GM18861 (cell line): ENCODE measurements around the gene CHN2.
A peak's percentile ranks its signal among the peaks of the same experiment; 100 is the strongest.

Experiments
- ATAC-seq: cut with Tn5 transposase; IDR thresholded peaks from one replicate; pipeline ENCODE4 v1.9.1; 2021; ENCODE audit not compliant: unreplicated experiment

CHN2 gene

DNA sequence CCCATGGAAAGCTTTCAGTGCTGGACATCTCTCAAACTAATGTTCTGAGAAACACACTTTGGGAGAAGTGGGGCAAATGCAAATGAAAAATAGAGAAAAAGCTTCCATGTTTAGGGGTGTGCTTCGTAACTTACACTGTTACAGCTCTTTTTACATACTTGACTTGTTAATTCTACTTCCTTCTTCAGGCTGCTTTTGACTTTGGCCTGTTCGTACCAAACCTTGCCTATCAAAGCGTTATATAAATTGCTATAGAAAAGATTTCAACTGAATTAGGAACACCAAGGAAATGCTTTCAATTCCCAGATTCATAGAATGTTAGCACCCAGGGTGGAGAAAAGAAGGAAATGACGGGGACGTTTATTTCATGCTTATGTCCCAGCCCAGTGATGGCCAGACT is 228.3 kb downstream of the CHN2 start:
- ATAC-seq = no peak

DNA sequence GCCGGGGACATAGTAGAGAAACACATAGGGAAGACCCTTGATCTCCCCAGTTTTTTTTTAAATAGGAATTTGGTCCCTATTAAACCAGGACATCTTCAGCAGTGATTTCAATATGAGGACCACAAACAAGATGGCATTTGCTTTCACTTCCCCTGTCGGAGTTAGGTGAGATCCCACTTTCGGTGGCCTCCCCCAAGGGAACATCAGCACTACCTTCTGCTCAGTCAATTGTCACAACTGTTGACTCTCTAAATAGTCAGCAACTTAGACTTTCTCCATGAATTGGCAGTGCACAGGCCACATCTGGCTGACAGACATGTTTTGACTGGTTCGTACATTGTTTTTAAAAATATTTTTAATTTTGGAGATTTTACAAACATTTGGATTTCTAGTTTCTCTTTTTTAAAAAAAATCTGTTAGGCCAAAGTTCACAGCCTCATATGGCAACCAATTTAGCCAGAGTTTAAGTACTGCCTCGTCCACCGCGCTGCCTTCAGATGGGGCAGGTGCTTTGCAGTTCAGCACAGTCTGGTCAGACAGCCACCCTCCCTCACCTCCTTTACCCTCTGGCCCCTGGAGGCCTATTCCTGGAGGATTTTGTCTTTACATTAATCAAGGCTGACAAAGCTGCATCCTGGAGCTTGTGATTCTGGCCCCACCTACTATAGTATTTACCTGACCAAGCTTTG is 229.9 kb downstream of the CHN2 start:
- peak; percentile 50 for ATAC-seq

DNA sequence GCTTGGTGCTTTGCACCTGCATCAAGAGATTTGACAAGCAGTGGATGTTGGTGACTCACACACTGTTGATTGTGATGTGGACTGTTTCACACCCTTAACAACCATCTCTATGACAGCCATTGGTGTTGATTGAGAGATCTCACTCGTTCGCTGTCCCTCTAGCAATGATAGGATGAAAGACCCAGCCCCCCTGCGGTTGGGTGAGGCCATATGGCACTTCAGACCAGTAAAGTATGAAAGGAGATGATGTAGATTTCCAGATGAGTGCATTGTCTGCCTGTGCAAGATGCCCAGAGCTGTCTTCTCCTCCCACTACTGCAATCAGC is 230.4 kb downstream of the CHN2 start:
- ATAC-seq = no peak

DNA sequence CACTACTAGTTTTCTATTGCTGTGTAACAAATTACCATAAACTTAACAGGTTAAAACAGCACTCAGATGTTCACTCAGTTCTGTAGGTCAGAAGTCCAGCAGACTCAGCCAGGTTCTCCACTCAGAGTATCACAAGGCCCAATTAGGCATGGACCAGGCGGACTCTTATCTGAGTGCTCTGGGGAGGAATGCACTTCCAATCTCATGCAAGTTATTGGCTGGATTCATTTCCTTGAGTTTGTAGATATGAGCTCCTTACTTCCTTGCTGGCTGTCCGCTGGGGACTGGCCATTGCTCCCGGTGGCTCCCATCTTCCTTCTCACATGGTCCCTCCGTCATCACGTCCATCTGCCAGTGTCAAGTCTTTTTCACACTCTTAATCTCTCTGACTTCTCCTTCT is 232.0 kb downstream of the CHN2 start:
- no peak for ATAC-seq

DNA sequence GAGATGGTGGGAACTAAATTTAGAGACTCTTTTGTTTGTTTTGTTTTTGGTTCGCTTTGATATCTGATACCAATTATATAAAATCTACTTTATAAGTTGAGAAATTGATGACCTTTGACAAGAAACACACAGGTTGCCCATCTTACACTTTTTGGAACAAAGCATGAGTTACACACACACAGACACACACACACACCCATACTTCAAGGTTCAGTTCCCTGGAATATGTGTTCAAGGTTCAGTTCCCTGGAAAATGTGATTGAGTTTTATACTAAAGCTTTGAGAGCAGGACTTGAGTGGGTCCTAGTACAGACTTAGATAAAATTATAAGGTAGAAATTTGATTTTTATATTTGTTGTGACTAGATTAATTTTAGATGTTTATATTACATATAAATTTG is 234.8 kb downstream of the CHN2 start:
- ATAC-seq = no peak

DNA sequence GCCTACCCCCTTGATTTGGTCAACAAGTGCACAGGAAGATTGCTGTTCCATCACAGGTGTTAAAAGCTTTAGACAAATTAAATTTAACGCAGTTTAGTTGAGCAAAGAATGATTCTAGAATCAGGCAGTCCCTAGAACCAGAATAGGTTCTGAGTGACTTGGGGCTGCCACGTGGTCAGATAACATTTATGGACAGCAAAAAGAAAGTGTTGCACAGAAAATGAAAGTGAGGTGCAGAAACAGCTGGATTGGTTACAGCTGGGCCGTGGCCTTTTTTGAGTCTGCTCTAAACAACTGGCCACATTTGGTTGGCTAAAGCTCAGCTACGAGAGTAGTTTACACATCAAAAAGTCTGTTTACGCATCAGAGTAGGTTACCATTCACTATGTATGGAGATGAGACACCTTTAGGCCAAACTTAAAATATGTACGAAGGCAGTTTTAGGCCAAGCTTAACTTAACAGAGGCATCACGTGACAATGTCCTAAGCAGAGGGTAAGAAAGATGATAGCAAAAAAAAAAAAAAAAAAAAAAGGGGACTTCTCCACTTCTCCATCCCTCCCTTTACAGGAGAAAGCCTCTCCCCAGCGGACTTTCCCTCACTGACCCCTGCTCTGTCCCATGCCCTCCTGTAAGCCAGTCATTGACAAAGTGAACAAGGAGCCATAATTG is 235.8 kb downstream of the CHN2 start:
- ATAC-seq = no peak

DNA sequence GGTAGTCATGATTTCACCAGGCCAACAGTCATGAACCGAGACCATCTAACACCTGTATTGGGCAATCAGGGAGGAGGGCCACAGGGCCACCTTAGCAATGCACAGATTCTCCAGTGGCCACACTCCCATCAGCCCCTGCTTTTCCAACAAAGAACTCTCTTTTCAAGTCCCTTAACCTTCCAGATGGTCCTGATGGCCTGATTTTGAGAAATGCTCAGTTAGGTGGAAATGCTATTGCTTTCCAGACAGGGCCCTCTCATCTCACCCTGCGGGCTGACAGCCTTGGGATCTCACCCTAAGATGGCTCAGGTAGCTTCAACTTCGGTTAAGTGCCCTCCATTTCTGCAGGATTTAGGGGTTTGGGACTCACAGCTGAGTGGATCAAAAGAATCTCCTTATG is 237.1 kb downstream of the CHN2 start:
- no peak for ATAC-seq

DNA sequence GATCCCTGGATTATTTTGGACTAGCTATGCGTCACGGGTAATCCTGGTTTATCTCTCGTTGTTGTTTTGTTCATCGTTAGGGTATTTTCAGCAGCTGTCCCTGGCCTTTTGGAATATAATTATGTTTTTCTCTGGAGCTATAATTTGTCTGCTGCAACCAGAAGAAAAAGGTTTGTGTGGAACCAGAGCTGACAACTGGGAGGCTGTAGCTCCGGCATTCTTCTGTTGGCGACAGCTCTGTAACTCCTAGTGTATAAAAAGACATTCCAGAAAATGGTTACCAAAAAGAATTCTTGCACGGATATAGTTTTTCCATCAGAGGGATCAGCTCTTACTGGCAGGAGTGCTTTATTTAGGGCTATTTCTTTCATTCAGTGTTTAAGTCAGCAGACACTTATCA is 238.1 kb downstream of the CHN2 start:
- no peak for ATAC-seq

DNA sequence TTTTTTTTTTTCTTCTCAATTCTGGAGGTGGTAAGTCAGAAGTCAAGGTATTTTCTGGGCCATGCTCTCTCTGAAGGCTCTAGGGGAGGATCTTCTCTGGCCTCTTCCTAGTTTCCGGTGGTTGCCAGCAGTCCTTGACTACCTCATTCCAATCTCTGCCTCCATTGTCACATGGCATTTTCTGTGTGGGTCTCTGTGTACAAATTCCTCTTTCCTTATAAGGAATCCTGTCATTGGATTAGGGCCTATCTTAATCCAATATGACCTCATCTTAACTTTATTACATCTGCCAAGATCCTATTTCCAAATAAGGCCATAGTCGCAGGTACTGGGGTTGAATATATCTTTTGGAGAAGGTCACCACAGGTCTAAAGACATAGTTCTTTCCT is 239.8 kb downstream of the CHN2 start:
- no peak for ATAC-seq

DNA sequence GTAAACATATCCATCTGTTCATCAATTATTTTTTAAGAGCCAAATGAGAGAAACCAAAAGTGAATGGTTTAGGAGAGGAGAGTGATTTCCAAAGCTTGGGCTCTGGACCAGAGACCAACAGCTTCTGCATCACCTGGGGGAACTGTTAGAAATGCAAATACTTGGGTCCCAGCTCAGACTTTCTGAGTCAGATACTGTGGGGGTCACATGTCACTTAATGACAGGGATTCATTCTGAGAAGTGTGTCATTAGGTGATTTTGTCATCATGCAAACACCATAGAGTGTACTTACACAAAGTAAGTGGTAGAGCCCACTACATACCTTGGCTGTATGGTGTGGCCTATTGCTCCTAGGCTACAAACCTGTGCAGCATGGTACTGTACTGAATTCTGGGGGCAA is 240.6 kb downstream of the CHN2 start:
- ATAC-seq = no peak

DNA sequence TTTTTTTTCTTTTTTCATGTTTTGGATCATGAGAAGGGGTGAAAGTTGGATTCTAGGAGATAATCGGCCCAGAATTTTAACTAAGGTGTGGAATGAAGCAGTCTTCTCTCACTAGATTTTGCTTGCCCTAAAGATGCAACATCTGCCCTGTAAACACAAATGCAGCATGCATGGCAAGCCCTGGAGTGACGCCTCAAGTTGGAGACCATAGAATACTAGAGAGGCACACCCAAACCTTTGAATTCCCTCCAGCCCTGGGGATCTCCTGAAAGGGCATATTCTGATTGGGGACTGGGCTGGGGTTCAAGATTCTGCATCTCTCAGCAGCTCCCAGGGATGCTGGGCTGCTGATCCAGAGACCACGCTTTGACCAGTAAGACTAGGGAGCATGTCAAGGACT is 241.3 kb downstream of the CHN2 start:
- no peak for ATAC-seq

DNA sequence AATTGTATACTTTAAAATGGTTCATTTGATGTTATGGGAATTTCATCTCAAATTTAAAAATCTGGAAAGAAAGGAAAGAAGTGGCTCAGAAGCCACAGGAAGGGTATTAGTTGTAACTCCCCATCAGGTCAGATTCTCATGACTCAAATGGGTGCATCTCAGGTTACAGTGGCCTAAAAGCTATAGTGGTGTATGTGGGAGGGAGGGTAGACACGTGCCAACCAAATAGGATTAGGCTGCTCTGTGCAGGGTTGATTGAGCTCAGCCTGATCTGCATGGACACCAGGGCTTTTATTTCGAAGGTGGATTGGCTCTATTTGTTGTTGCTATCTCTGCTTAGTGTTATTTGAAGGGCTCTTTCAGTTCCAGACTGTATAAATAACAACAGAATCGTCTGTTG is 247.6 kb downstream of the CHN2 start:
- no peak for ATAC-seq

DNA sequence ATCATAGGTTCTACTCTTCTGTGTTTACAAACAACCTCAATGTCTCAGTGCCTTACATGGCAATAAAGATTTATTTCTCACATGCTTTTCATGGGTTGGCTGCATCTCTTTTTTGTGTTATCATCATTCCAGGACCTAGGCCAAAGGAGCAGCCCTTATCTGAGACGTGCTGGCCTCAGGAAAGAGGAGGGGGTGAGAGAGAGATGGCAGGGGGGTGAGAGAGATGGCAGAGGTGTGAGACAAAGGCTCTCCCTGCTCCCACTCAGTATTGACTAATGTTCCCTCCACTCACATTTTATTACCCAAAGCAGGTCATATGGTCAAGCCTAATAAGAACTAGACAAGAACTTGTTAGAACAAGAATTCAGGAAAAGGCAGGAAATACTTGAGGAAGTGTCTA is 249.0 kb downstream of the CHN2 start:
- no peak for ATAC-seq

DNA sequence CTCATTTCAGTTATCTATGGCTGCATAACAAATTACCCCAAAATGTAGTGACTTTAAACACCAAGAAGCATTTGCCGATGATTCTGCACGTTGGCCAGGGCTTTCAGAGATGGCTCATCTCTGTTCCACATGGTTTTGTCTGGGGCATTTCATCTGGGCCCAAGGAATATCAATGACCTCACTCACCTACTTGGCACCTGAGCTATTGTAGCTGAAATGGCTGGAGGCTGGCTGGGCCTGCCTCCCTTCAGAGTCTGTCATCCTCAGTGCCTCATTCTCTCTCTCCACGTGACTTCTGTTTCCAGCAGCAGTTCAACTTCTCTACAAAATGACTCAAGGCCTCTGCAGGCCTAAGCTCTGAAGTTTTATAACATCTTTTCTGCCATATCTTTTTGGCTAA is 249.7 kb downstream of the CHN2 start:
- ATAC-seq = no peak

DNA sequence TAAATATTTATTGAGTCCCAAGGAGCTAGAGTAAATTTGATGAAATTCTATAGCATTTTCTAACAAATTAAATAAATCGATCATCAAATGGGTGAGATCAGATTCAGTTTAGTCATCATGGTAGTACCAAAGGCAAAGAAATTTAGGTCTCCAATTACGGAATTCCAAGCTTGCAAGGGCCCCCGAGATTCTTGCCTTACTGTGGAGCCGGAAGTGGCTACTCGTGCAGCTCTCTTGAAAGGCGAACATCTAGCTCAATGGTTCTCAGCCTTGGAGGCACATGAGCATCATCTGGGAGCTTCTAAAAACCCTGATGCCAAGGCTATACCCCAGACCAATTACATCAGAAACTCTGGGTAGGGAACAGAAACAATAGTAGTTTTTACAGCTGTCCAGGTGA is 251.2 kb downstream of the CHN2 start:
- no peak for ATAC-seq

DNA sequence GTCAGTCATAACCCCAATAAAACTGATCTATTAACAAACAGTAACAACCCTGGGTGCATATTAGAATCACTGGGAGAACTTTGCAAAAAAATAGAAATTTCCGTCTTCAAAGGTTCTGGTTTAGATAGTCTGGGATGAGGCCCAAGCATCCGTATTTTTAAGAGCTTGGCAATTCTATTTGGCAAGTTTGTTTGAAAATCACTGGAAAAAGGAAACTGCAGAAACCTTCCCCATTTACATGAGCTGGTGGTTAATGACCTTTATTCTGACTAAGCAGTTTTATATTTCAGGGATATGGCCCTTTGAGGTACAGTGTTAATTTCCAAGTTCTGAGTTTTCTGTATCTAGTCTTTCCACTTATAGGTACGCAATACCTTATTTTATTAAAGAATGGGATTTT is 253.3 kb downstream of the CHN2 start:
- ATAC-seq = no peak

DNA sequence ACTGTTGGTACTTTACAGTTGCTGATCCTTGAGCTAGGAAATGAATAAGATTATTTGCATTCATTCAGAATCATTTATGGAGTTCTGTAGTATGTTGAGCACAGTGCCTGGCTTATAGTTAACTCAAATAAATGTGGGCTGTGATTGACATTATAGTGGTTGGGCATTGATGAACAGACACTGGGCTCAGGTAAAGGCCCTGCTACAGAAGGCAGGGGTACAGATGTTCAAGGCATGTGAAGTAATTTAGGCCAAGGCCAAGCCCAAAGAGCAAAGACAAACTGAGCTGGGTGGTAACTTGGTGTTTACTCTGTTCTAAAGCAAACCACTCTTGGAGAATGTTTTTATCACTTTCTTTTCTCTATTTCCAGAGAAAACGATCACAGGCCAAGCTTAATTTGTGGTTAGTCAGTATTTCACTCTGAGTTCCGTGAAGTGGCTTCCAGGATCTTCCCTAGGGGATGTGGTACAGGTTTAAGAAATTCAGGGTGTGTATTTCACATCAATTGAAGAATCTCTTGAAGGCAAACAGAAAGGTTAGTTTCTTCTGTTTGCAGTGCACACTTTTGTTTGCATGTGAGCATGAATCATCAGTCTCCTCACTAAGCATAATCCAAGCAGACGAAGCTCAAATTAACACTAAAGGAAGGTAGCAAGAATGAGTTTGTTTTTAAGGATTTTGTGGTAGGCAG is 255.1 kb downstream of the CHN2 start:
- no peak for ATAC-seq

DNA sequence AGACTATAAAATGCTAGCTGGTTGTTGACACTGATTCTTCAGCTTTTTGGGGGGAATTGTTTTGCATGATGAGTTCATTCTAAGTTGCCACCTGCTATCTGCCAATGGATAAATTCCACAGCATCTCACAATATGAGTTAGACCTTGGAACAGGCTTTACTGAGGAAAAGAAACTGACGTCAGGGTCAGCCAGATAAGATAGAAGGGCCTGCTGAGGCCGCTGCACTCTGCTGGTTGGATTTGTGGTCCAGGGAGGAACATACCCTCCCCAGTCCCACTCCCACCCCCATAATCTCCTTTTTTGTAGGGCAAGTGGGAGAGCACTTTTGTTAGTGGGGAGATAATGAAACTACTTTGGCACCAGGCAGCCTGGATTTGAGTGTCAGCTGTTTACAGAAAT is 258.4 kb downstream of the CHN2 start:
- ATAC-seq = no peak

DNA sequence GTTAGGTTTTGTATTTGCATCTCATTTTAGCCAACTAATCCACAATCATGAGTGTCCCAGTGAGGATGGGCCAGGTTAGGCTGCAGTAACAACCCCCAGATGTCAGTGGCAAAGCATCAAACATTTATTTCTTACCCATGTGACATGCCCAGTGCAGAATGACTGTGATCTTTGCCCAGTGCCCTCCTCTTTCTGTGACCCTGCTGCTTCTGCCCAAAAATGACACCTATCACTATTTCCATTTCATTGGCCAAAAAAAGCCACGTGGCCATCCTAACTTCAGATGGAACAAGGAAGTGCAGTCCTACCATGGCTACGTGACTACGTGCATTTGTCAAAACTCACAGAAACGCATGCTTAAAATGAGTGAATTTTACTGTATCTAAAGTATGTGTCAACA is 259.9 kb downstream of the CHN2 start:
- ATAC-seq = no peak

DNA sequence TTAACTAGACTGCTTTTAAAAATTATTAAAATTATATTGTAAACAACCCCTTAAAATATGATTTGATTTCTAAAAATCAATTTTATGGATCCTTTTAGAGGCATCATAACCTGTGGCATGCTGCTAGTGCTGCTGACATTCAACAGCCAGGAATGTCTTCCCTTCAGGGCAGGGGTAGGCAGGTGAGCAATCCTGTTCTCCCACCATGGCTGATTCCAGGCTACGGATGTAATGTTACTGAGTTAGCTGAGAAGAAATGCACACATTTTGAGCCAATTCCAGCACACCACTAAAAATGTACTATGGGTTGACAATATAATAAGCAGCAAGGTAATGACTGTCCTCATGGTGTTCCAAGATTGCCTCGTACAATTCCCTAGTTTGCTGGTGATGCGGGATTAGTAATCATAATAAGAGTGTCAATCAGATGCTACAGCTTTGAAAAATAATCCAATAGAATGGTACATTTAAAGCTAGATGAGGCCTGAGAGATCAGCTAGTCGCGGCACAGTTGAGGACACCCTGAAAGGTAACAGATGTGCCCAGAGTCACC is 260.4 kb downstream of the CHN2 start:
- ATAC-seq = no peak

DNA sequence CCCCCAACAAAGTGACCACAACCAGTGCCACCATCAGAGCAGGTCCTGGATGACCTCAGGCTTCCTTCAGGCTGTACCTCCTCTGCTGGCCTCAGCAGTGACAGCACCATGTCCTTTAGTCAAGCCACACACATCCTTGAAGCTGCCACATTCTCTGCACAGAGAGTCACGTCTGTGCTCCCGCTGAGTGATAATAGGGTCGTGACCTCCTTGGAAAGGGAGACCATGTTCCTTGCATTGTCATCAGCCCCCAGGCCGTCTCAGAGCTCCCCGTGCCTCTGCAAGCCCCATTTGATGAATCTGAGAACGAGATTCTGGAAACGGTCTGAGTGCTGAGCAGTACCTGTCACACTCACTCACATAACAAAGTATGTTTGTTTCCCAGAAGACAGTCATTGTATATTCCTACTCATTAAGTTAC is 262.6 kb downstream of the CHN2 start:
- ATAC-seq = no peak

DNA sequence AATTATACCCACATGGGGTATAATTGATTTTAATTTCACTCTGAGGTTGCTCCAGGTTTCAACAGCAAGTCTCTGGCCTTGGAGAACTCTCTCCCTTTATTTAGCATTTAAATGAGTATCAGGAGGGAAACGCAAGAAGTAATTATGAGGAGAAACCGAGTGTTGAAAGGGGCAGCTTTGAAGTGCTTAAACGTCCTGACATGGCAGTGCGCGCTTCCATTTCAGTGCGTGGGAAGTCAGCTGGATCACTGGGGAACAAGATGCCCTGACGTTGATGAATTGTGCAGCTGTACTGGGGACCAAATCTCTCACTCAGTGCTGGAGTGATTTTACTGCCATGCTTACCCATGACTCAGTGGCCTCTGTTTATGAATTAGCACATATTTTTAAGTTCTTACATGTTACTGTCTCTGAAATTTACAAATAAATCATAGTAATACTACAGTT is 263.0 kb downstream of the CHN2 start:
- ATAC-seq = no peak
